ENCODE measurements around the gene UBE4B.

GRCh38 chr1:10195570-10195969 lies 162.8 kb downstream of the UBE4B start:
- TF ChIP-seq SIN3A (IDR thresholded peaks at IDR 0.05; ENCODE audit: low read depth) (no peak), CBX3 (IDR thresholded peaks at IDR 0.05; ENCODE audit: low read depth) (no peak), POLR2A (IDR thresholded peaks at IDR 0.05; ENCODE audit: borderline replicate concordance, extremely low read depth, insufficient read depth, insufficient read length) (no peak), RAD21 (IDR thresholded peaks at IDR 0.05; ENCODE audit: low read depth) (no peak), YY1 (IDR thresholded peaks at IDR 0.05; ENCODE audit: extremely low read depth, insufficient replicate concordance, low read depth, low read length) (no peak), POLR2AphosphoS5 (IDR thresholded peaks at IDR 0.05; ENCODE audit: low read depth, low read length) (no peak), EZH2phosphoT487 (IDR thresholded peaks at IDR 0.05; ENCODE audit: borderline replicate concordance) (no peak), CEBPB (IDR thresholded peaks at IDR 0.05; ENCODE audit: low read depth) (peak; percentile 94), EZH2 (IDR thresholded peaks at IDR 0.05) (no peak), SP1 (IDR thresholded peaks at IDR 0.05; ENCODE audit: low read depth) (no peak)
- TF ChIP-seq, protein P1, sequence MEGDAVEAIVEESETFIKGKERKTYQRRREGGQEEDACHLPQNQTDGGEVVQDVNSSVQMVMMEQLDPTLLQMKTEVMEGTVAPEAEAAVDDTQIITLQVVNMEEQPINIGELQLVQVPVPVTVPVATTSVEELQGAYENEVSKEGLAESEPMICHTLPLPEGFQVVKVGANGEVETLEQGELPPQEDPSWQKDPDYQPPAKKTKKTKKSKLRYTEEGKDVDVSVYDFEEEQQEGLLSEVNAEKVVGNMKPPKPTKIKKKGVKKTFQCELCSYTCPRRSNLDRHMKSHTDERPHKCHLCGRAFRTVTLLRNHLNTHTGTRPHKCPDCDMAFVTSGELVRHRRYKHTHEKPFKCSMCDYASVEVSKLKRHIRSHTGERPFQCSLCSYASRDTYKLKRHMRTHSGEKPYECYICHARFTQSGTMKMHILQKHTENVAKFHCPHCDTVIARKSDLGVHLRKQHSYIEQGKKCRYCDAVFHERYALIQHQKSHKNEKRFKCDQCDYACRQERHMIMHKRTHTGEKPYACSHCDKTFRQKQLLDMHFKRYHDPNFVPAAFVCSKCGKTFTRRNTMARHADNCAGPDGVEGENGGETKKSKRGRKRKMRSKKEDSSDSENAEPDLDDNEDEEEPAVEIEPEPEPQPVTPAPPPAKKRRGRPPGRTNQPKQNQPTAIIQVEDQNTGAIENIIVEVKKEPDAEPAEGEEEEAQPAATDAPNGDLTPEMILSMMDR (IDR thresholded peaks at IDR 0.05 in 2 of 3, conservative IDR thresholded peaks at IDR 0.05 in 1 of 3; ENCODE audit: borderline replicate concordance in 1 of 3, insufficient read depth in 1 of 3, low read depth in 2 of 3, low read length in 2 of 3), result no peak
- TF ChIP-seq, protein P2, sequence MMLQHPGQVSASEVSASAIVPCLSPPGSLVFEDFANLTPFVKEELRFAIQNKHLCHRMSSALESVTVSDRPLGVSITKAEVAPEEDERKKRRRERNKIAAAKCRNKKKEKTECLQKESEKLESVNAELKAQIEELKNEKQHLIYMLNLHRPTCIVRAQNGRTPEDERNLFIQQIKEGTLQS (IDR thresholded peaks at IDR 0.05), result no peak
